ENCODE data around the gene IL21R.
"Not testable (repeated sequence)": the region's sequence is repeated elsewhere in the genome, so short reads cannot be mapped to it uniquely, and the experiment has no call there.

Gene IL21R

DNA sequence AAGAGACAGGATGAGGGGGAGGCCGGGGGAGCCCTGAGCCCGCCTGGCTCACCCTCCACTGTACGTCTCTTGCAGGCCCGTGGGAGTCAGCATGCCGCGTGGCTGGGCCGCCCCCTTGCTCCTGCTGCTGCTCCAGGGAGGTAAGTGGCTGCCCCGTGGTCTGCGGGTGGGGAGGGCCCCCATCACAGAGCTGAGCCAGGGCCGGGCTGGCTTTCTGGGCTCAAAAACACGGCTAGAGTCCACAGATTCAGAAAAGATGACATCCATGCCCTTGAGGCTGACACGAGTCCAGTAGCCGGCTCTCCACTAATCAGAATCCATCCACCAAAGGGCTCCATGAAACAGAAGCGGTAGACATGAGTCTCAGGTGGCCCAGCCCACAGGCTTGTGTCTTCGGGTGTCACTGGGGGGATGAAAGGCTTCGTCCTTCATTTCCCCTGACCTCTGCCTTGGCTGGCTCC, 28.0 kb downstream of the IL21R start:
- no peak for FAIRE-seq

- FAIRE-seq: no peak
Measured at GRCh38 chr16:27430512-27430911, 28.5 kb downstream of the IL21R start.

DNA sequence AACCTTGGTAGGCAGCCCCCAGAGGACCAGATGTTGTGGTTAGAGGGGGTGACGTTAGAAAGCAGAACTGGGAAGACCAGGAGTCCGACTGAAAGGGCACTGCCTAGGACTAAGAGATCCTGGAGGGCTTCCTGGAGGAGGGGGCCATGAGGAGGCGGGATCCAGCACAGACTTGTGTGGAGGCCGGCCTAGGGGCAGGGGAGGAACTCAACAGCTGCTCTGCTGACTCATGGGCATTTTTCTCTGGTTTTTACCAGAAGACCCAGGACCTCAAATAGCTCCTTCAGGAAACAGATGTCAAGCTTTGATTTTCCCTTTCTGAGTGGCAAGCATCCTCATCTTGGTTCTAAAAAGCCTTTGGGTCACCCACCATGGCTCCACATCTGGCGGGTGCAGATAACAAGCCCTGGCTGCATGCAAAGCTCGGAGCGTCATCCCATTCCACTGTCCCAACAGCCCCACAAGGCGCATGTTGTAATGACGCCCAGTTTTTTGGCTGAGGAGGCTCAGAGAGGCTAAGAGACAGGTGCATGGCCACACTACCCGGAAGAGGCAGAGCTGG, 29.0 kb downstream of the IL21R start:
- FAIRE-seq: no peak

DNA sequence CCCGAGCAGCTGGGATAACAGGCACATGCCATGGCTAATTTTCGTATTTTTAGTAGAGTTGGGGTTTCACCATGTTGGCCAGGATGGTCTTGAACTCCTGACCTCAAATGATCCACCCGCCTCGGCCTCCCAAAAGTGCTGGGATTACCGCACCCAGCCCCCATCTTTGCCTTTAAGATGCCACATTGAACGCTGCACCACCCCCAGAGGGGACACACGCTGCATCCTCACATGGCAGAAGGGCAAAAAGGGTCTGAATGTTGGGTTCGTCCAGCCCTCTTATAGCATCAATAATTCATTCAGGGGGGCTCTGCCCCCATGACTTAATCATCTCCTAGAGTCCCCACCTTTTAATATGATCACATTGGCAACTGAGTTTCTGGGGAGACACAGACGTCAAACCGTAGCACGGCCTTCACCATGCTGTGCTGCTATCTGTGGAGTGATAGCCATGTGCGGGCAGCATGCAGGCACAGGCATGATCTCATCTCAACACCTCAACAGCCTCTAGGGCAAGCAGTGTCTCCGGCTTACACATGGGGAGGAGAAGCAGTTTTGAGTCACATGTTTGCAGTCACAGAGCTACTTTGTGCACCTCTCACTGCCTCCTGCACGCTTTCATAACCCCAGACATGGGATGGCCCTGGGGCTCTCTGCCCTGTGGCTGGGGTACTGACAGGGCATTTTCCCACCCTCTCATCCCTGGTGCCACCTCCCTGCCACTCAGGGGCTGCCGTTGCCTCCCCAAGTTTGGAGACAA, 30.0 kb downstream of the IL21R start:
- FAIRE-seq: no peak

- FAIRE-seq: no peak
Measured at GRCh38 chr16:27432558-27432957, 30.6 kb downstream of the IL21R start.

DNA sequence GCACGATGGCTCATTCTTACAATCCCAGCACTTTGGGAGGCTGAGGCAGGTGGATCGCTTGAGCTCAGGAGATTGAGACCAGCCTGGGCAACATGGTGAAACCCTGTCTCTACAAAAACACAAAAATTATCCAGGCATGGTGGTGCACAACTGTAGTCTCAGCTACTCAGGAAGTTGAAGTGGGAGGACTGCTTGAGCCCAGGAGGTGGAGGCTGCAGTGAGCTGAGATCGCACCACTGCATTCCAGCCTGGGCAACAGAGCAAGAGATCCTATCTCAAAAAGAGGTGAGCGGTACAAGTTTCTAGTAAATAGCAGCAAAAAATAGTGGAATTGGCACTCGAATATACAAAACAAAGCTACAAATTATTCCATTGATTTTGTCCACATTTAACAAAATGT, 31.2 kb downstream of the IL21R start:
- not testable (repeated sequence) for FAIRE-seq

- no peak for FAIRE-seq
Measured at GRCh38 chr16:27433636-27434035, 31.7 kb downstream of the IL21R start.

- no peak for FAIRE-seq
Measured at GRCh38 chr16:27434141-27435051, 32.4 kb downstream of the IL21R start.

DNA sequence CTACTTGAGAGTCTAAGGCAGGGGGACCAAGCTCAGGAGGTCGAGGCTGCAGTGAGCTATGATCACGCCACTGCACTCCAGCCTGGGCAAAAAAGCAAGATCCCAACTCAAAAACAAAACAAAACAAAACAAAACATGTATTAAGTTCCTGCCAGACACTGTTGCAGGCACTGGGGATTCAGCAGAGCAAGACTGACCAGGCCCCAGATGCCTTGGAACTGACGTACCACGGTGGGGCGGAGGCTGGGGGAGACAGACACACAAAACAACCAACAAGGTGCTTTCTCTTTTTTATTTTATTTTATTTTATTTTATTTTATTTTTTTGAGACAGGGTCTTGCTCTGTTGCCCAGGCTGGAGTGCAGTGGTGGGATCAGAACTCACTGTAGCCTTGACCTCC, 33.2 kb downstream of the IL21R start:
- FAIRE-seq: not testable (repeated sequence)

GRCh38 chr16:27436065-27436464, 34.1 kb downstream of the IL21R start:
- no peak for FAIRE-seq

DNA sequence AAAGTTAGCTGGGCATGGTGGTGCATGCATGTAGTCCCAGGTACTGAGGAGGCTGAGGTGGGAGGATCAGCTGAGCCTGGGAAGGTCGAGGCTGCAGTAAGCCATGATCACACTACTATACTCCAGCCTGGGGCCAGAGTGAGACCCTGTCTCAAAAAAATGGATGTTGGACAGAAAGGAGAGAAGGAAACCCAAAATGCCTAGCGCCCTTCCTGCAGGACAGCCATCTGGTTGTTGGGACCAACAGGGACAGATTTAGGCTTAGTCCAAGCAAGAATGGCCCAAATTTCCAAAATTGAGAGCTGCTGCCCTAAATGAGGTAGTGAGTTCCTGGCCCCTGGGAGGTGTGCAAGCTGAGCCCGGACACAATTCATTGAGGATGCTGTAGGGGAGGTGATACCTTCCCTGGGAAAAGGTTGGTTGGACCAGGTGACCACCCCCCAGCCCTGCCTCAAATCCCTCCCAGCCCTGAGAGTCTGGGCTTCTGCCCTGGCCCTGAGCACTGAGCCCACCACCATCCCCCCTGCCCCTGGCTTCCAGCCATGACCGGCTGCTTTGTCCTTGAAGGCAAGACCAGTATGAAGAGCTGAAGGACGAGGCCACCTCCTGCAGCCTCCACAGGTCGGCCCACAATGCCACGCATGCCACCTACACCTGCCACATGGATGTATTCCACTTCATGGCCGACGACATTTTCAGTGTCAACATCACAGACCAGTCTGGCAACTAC, 35.1 kb downstream of the IL21R start:
- no peak for FAIRE-seq

- no peak for FAIRE-seq
Measured at GRCh38 chr16:27437946-27438345, 36.0 kb downstream of the IL21R start.

GRCh38 chr16:27439271-27440018, 37.5 kb downstream of the IL21R start:
- FAIRE-seq: no peak

DNA sequence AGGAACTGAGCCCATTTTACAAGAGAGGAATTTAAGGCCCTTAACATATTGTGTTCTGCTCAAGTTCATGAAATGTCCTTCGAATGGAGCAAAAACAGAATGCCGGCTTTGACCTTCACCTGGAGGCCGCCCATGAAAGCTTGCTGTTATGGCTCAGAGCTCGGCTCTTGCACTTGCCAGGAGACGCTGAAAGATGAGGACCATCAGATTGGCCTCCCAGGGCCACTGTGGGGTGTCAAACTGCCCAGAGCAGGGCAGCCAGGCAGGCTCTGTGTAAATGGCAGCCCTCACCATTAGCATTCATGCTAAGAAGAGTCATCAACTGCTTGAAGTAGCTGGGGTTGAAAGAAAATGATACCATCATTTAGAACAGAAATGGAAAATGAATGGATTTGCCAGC, 39.3 kb downstream of the IL21R start:
- FAIRE-seq: no peak

DNA sequence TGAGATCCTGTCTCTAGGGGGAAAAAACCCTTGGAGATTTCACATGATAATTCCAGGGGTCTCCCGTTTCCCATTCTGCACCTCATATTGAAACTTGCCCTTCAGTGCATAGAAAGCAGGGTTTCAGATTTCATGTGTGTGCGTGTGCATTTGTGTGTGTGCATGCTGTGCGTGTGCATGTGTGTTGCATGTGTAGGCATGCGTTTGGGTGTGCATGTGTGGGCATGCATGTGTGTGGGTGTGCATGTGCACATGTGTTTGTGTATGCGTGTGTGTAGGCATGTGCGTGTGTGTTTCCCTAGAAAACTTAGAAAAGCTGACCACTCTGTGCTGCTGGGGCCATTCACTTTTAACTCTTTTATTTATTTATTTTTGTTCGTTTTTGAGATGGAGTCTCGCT, 40.0 kb downstream of the IL21R start:
- FAIRE-seq: no peak

GRCh38 chr16:27444015-27444414, 42.0 kb downstream of the IL21R start:
- FAIRE-seq: no peak

DNA sequence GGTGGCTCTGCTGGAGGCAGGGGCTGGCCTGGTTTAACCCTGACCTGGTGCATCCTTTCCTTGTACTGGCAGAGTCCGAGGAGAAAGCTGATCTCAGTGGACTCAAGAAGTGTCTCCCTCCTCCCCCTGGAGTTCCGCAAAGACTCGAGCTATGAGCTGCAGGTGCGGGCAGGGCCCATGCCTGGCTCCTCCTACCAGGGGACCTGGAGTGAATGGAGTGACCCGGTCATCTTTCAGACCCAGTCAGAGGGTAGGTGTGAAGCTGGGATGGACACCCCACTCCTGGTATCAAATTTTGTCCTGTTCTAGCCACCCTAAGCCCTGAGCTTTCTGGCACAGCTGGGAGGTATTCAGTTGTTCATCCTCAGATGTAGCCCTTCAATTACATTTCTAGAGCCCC, 42.5 kb downstream of the IL21R start:
- FAIRE-seq: no peak

GRCh38 chr16:27445502-27446175, 43.7 kb downstream of the IL21R start:
- FAIRE-seq: no peak

DNA sequence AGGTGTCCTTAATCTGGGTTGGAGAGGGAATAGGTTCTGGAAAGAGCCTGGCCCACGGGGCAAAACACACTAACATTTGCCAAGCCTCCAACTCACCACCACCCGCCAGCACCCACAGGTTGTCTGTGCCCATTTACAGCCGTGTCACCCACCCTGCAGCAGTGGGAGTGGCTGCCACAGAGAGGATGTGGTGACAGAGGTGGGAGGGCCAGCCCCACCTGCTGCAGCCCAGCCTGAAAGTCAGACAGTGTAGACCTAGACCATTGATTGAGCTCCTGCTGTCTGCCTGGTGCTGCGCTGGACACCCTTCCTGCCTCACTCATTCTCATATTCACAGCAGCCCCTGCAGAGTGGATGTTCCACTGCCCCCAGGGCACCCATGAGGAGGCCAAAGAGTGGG, 44.7 kb downstream of the IL21R start:
- no peak for FAIRE-seq

DNA sequence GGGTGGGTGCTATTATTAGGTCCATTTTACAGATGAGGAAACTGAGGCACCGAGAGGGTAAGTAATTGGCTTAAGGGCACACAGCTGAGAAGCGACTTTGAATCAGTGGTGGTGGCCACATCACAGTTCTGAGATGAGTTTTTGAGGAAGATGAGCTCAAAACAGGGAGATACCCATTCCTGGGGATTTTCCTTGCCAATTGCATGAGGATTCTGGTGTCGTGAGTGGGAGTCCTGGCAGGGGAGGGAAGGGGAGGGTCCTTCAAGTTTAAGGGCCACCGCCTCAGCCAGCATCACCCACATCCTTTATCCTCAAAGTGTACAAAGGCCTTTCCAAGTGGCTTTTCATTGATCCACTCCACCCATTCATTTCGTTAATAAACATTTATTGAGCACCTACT, 45.3 kb downstream of the IL21R start:
- no peak for FAIRE-seq
